HCT116 (cell line): ENCODE data around the gene SFXN1. TPM values are rescaled to one million over a fixed set of nuclear protein-coding genes. Genes with fewer than 3 reads are reported as not detected.

Experiments
- ATAC-seq: fragments of 200-7000 bp; cut with Tn5 transposase; 2 replicates; pipeline ENCODE4 v1.9.1; 2020; ENCODE audit warnings: mild to moderate bottlenecking, moderate library complexity
- BruUV-seq: library from RNA; stranded (reverse); fragments of 400-500 nt; replicated peaks from 2 replicates; lab custom pipeline; 2021; lab: Mats Ljungman, UMichigan
- CTCF ChIA-PET: fragments of 300-600 bp; sonication (Branson Sonifier 250); formaldehyde crosslinking; loops from one replicate; lab custom pipeline; 2021; ENCODE audit warnings: antibody characterized with exemption; lab: Charles Lee
- POLR2A ChIA-PET: fragments of 300-600, 350-600 bp; sonication (Branson Sonifier 250); formaldehyde crosslinking; loops from one replicate; lab custom pipeline; 2021; ENCODE audit warnings: antibody characterized with exemption; lab: Charles Lee
- RAD21 ChIA-PET, 2 experiments: fragments of 300-600 bp; sonication (Branson Sonifier 250); formaldehyde crosslinking; loops; one replicate each; lab custom pipeline; 2023; ENCODE audit warnings: low total read pairs in 2 of 2; ENCODE audit not compliant: uncharacterized antibody in 2 of 2, unreplicated experiment in 2 of 2, low non-redundant PET in 1 of 2; lab: Charles Lee
- DNase-seq: peaks from one replicate; pipeline ENCODE4 v3.0.0-alpha.2; 2010; ENCODE audit warnings: low read depth, low spot score
- H2AFZ ChIP-seq: fragments of 200-600 bp; shearing (Covaris generic), sonication (generic); 2 replicates; pipeline ENCODE4 v1.6.1; 2017; ENCODE audit warnings: low read depth, mixed run types, mixed read lengths, antibody characterized with exemption, low read length; ENCODE audit not compliant: poor library complexity, severe bottlenecking
- H3K27ac ChIP-seq: 2 replicates; pipeline ENCODE4 v1.5.1; 2012; ENCODE audit warnings: low read depth, low read length
- H3K27me3 ChIP-seq: fragments of 200-600 bp; sonication (generic); 2 replicates; pipeline ENCODE4 v1.6.1; 2016; ENCODE audit warnings: mixed run types, low read length, mixed read lengths; ENCODE audit not compliant: insufficient read depth
- H3K36me3 ChIP-seq, 2 experiments: fragments of 200-500 bp in 1 of 2; fragments of 200-600 bp in 1 of 2; sonication (Bioruptor generic) in 1 of 2; sonication (generic) in 1 of 2; 2 replicates each; pipeline versions ENCODE4 v1.5.1 to v1.6.1; 2014 to 2016; ENCODE audit warnings: low read length in 2 of 2, inconsistent platforms in 1 of 2, mixed read lengths in 1 of 2, mixed run types in 1 of 2; ENCODE audit not compliant: insufficient read depth in 2 of 2, control insufficient read depth in 1 of 2
- H3K4me1 ChIP-seq, 2 experiments: fragments of 200-600 bp in 1 of 2; sonication (generic) in 1 of 2; 2 replicates each; pipeline versions ENCODE4 v1.5.1 to v1.6.1; 2012 to 2017; ENCODE audit warnings: low read length in 2 of 2, inconsistent platforms in 1 of 2, mild to moderate bottlenecking in 1 of 2, mixed read lengths in 1 of 2, mixed run types in 1 of 2, moderate library complexity in 1 of 2; ENCODE audit not compliant: insufficient read depth in 2 of 2, control insufficient read depth in 1 of 2
- H3K4me2 ChIP-seq: fragments of 200-600 bp; sonication (generic); 2 replicates; pipeline ENCODE4 v1.6.1; 2017; ENCODE audit warnings: mixed run types, low read length, mixed read lengths
- H3K4me3 ChIP-seq, 2 experiments: fragments of 200-600 bp in 1 of 2; sonication (generic) in 1 of 2; replicated peaks in 1 of 2; 2 replicates each; pipeline ENCODE4 v1.5.1; 2011 to 2016; ENCODE audit warnings: low read length in 2 of 2, control low read depth in 1 of 2, low read depth in 1 of 2, mild to moderate bottlenecking in 1 of 2, mixed read lengths in 1 of 2, mixed run types in 1 of 2
- H3K79me2 ChIP-seq: fragments of 200-600 bp; sonication (generic); 2 replicates; pipeline ENCODE4 v1.6.1; 2017; ENCODE audit warnings: mild to moderate bottlenecking, mixed run types, low read length, moderate library complexity, mixed read lengths; ENCODE audit not compliant: insufficient read depth
- H3K9ac ChIP-seq: fragments of 200-600 bp; sonication (generic); 2 replicates; pipeline ENCODE4 v1.6.1; 2016; ENCODE audit warnings: low read length, mixed read lengths
- H3K9me2 ChIP-seq: fragments of 200-600 bp; sonication (generic), shearing (Covaris generic); 2 replicates; pipeline ENCODE4 v1.6.1; 2017; ENCODE audit warnings: mixed run types, mild to moderate bottlenecking, moderate library complexity; ENCODE audit not compliant: insufficient read depth
- H3K9me3 ChIP-seq, 2 experiments: fragments of 200-500 bp in 1 of 2; fragments of 200-600 bp in 1 of 2; sonication (Bioruptor generic) in 1 of 2; sonication (generic) in 1 of 2; 2 replicates each; pipeline ENCODE4 v1.6.1; 2014 to 2017; ENCODE audit warnings: low read length in 2 of 2, mixed read lengths in 2 of 2, inconsistent platforms in 1 of 2, low read depth in 1 of 2, mild to moderate bottlenecking in 1 of 2, mixed run types in 1 of 2, moderate library complexity in 1 of 2; ENCODE audit not compliant: control insufficient read depth in 1 of 2, insufficient read depth in 1 of 2
- H4K20me1 ChIP-seq: fragments of 200-600 bp; sonication (generic), shearing (Covaris generic); 2 replicates; pipeline ENCODE4 v1.6.1; 2017; ENCODE audit warnings: mixed run types, mild to moderate bottlenecking, moderate library complexity; ENCODE audit not compliant: insufficient read depth
- CBX3 ChIP-seq: IDR thresholded peaks from 2 replicates; pipeline ENCODE4 v1.6.1; 2012; ENCODE audit warnings: low read depth
- CTCF ChIP-seq, 3 experiments: fragments of 200-600 bp in 1 of 3; sonication (generic) in 1 of 3; IDR thresholded peaks in 2 of 3; conservative IDR thresholded peaks in 1 of 3; 2 replicates each; pipeline ENCODE4 v1.5.1; 2012 to 2017; ENCODE audit warnings: low read depth in 2 of 3, low read length in 2 of 3, antibody characterized with exemption in 1 of 3, borderline replicate concordance in 1 of 3, control low read depth in 1 of 3, mild to moderate bottlenecking in 1 of 3, mixed read lengths in 1 of 3, mixed run types in 1 of 3, moderate library complexity in 1 of 3; ENCODE audit not compliant: insufficient read depth in 1 of 3
- EZH2 ChIP-seq: fragments of 200-600 bp; sonication (generic); IDR thresholded peaks from 2 replicates; pipeline ENCODE4 v1.6.1; 2017; ENCODE audit warnings: antibody characterized with exemption, mixed run types
- MAX ChIP-seq: IDR thresholded peaks from 2 replicates; pipeline ENCODE4 v1.6.1; 2012
- RAD21 ChIP-seq: IDR thresholded peaks from 2 replicates; pipeline ENCODE4 v1.6.1; 2012; ENCODE audit warnings: low read depth, mild to moderate bottlenecking
- SP1 ChIP-seq: IDR thresholded peaks from 2 replicates; pipeline ENCODE4 v1.6.1; 2012; ENCODE audit warnings: low read depth
- ZNF274 ChIP-seq: fragments of 200-500 bp; sonication (Bioruptor generic); IDR thresholded peaks from 2 replicates; pipeline ENCODE4 v1.6.1; 2014; ENCODE audit warnings: mild to moderate bottlenecking, low read depth, low read length, inconsistent platforms
- intact Hi-C: fragments of 100-400 bp; cut with micrococcal nuclease; formaldehyde crosslinking; loops from 2 replicates; pipeline ENCODE4 v1.10.0; 2022
- total RNA-seq: library from RNA; stranded (reverse); gene quantifications from one replicate; pipeline ENCODE4 v1.2.1, GENCODE V29; 2021; ENCODE audit not compliant: unreplicated experiment

The SFXN1 gene
- total RNA-seq, 1 experiment from 2014 or later, result 145 TPM

GRCh38 chr5:175567954-175568353 is 89.6 kb downstream of the SFXN1 start:
- POLR2A ChIA-PET, result no interaction called here
- Histone ChIP-seq H3K9me3 (no peaks in the 10 kb centered on the region; a peak in 1 of 4 replicates), H2AFZ (no peak overlapping the region), H3K4me1 (peaks cover 0 to 4% of the 10 kb centered on the region in 2 experiments; a peak in 1 of 4 replicates), H3K79me2 (no peaks in the 10 kb centered on the region), H3K4me2 (no peak overlapping the region), H3K36me3 (no peaks in the 10 kb centered on the region), H3K9ac (no peak overlapping the region), H3K27me3 (peaks cover 7% of the 10 kb centered on the region), H3K4me3 (no peak overlapping the region), H3K9me2 (no peaks in the 10 kb centered on the region), H4K20me1 (no peaks in the 10 kb centered on the region), H3K27ac (no peak overlapping the region)
- intact Hi-C loops, result loop anchor here (5.0 kb wide), 1 partner anchor 36 kb away; no protein-coding TSS in a partner anchor
- BruUV-seq, result no TSS peak
- RAD21 ChIA-PET, result no interaction called here
- CTCF ChIA-PET, result interaction anchor here (1.7 kb wide), 1 partner anchor 34 kb away, joined by 14 read pairs; no protein-coding TSS in a partner anchor
- ATAC-seq (no peak; the same call in 1 of the 2 replicates), DNase-seq (peak; percentile 4)
- TF ChIP-seq EZH2 (no peak), CTCF (IDR thresholded peaks at IDR 0.05 in 2 of 3, conservative IDR thresholded peaks at IDR 0.05 in 1 of 3; ENCODE audit: borderline replicate concordance in 1 of 3, insufficient read depth in 1 of 3, low read depth in 2 of 3, low read length in 2 of 3) (peak in 2 of 3 experiments; percentile 44 to 74; a peak in 4 of 6 replicates), RAD21 (peak; percentile 70), SP1 (no peak)
- TF ChIP-seq, all 23 proteins: peak for 2

- Histone ChIP-seq H3K4me1 (peaks cover 0 to 8% of the 10 kb centered on the region in 2 experiments; a peak in 1 of 4 replicates), H3K9me2 (no peaks in the 10 kb centered on the region), H3K36me3 (no peaks in the 10 kb centered on the region), H4K20me1 (no peaks in the 10 kb centered on the region), H3K27me3 (no peaks in the 10 kb centered on the region), H2AFZ (no peak overlapping the region), H3K9me3 (no peaks in the 10 kb centered on the region; a peak in 2 of 4 replicates), H3K4me3 (no peak overlapping the region), H3K27ac (no peak overlapping the region), H3K9ac (no peak overlapping the region), H3K4me2 (no peak overlapping the region), H3K79me2 (no peaks in the 10 kb centered on the region)
- TF ChIP-seq MAX (no peak), ZNF274 (no peak), CBX3 (no peak)
- DNase-seq (no peak), ATAC-seq (no peak)
- ChIA-PET POLR2A (no interaction called here), RAD21 (no interaction called here), CTCF (no interaction called here)
- intact Hi-C loops, result loop anchor here (5.0 kb wide), 1 partner anchor 37 kb away; no protein-coding TSS in a partner anchor
- BruUV-seq, result no TSS peak
Measured at GRCh38 chr5:175569701-175570100, 91.3 kb downstream of the SFXN1 start.
